Natural killer cell (primary cell): ENCODE measurements around the gene KIR3DL2. TPM values are rescaled to one million over a fixed set of nuclear protein-coding genes. Genes with fewer than 3 reads are reported as not detected.
"Not testable (repeated sequence)": the region's sequence is repeated elsewhere in the genome, so short reads cannot be mapped to it uniquely, and the experiment has no call there.

Experiments
- ATAC-seq, 3 donors: fragments of 150-1000 bp in 2 of 3; fragments of 200-7000 bp in 1 of 3; cut with Tn5 transposase; 1 replicate in 1 of 3; 2 replicates in 2 of 3; pipeline ENCODE4 v1.10.0; 2021; ENCODE audit warnings: mild to moderate bottlenecking in 2 of 3, moderate library complexity in 2 of 3
- DNase-seq, 2 donors: peaks; one replicate each; pipeline versions ENCODE4 v3.0.0 to v3.0.0-alpha.2; 2013 to 2021; ENCODE audit warnings: mixed read lengths in 1 of 2
- H3K27ac ChIP-seq: one replicate; pipeline ENCODE4 v1.5.1; 2013; ENCODE audit warnings: mild to moderate bottlenecking, low read length
- H3K27me3 ChIP-seq: one replicate; pipeline ENCODE4 v1.6.1; 2013; ENCODE audit warnings: low read length; ENCODE audit not compliant: control insufficient read depth, insufficient read depth
- H3K36me3 ChIP-seq: one replicate; pipeline ENCODE4 v1.6.1; 2013; ENCODE audit warnings: low read length; ENCODE audit not compliant: control insufficient read depth, insufficient read depth
- H3K4me1 ChIP-seq: one replicate; pipeline ENCODE4 v1.6.1; 2013; ENCODE audit warnings: low read length; ENCODE audit not compliant: control insufficient read depth, insufficient read depth
- H3K4me3 ChIP-seq: one replicate; pipeline ENCODE4 v1.5.1; 2013; ENCODE audit warnings: low read length
- H3K9me3 ChIP-seq: one replicate; pipeline ENCODE4 v1.6.1; 2013; ENCODE audit warnings: low read length; ENCODE audit not compliant: control insufficient read depth, insufficient read depth
- H3K27ac Mint-ChIP-seq, 2 donors: one replicate each; pipeline ENCODE4 v1.8.0; 2022; ENCODE audit warnings: mild to moderate bottlenecking in 2 of 2, mixed read lengths in 2 of 2, moderate library complexity in 1 of 2
- H3K27me3 Mint-ChIP-seq, 2 donors: one replicate each; pipeline ENCODE4 v1.8.0; 2022; ENCODE audit warnings: low read depth in 2 of 2, mixed read lengths in 2 of 2
- H3K36me3 Mint-ChIP-seq: one replicate; pipeline ENCODE4 v1.8.0; 2022; ENCODE audit warnings: mixed read lengths
- H3K4me1 Mint-ChIP-seq, 2 donors: one replicate each; pipeline ENCODE4 v1.8.0; 2022; ENCODE audit warnings: mixed read lengths in 2 of 2
- H3K4me3 Mint-ChIP-seq: one replicate; pipeline ENCODE4 v1.8.0; 2022; ENCODE audit warnings: mild to moderate bottlenecking, moderate library complexity, mixed read lengths
- H3K9me3 Mint-ChIP-seq, 2 donors: one replicate each; pipeline ENCODE4 v1.8.0; 2022; ENCODE audit warnings: mixed read lengths in 2 of 2
- CTCF ChIP-seq: fragments of 200-600 bp; IDR thresholded peaks from one replicate; pipeline ENCODE4 v1.8.0; 2022; ENCODE audit warnings: antibody characterized with exemption
- WGBS: methylation state at CpG from one replicate; pipeline ENCODE4 v1.1.7; 2013; ENCODE audit warnings: missing lambda C conversion rate; ENCODE audit not compliant: insufficient coverage; 5-methylcytosine and 5-hydroxymethylcytosine counted together
- intact Hi-C: fragments of 100-400 bp; cut with micrococcal nuclease; formaldehyde crosslinking; loops from one replicate; pipeline ENCODE4 v1.14.2; 2022
- total RNA-seq, 4 donors: library from RNA; stranded (reverse); fragments of 120-200 nt in 1 of 4; gene quantifications; one replicate each; pipeline versions ENCODE4 v1.2.3 to v1.2.4, GENCODE V29; 2013 to 2022

The KIR3DL2 gene
- total RNA-seq, 3 donors from 2014 or later (not counting 1 experiment from before 2014, with no cell fraction given), result 24.0 to 89.0 (median 65.1) TPM

GRCh38 chr19:54906819-54907218 is 56.6 kb downstream of the KIR3DL2 start:
- no peaks in the 10 kb centered on the region for H3K27me3 Mint-ChIP-seq
- H3K4me1 Mint-ChIP-seq, result peaks cover 44 to 54% of the 10 kb centered on the region in 2 donors
- H3K36me3 Mint-ChIP-seq, result peaks cover 9% of the 10 kb centered on the region
- H3K4me3 Mint-ChIP-seq, result peak overlapping the region; percentile 92
- 32% methylated on average over 7 of the region's 7 CpGs for whole genome bisulfite sequencing
- no peaks in the 10 kb centered on the region for H3K9me3 Mint-ChIP-seq
- peak overlapping the region; percentile 94 to 98 for H3K27ac Mint-ChIP-seq
- Histone ChIP-seq H3K36me3 (peaks cover 23% of the 10 kb centered on the region), H3K9me3 (no peaks in the 10 kb centered on the region), H3K27ac (peak overlapping the region; percentile 94), H3K4me1 (peaks cover 51% of the 10 kb centered on the region), H3K4me3 (peak overlapping the region; percentile 80), H3K27me3 (no peaks in the 10 kb centered on the region)
- ATAC-seq (peak in 2 of 3 donors; percentile 8 to 9), DNase-seq (no peak)
- intact Hi-C loops, result loop anchor here (1.0 to 10.0 kb wide), 4 partner anchors 9 to 372 kb away; partner anchors contain the start of gene KIR2DL4
- no peak for TF ChIP-seq CTCF

- H3K36me3 ChIP-seq, result peaks cover 30% of the 10 kb centered on the region
- H3K27me3 ChIP-seq, H3K9me3 Mint-ChIP-seq, DNase-seq, H3K4me3 ChIP-seq, H3K9me3 ChIP-seq, H3K27me3 Mint-ChIP-seq, ATAC-seq, H3K36me3 Mint-ChIP-seq, H3K27ac ChIP-seq: not testable (repeated sequence)
- Mint-ChIP-seq H3K4me3 (peak overlapping the region; percentile 62), H3K27ac (peak overlapping the region; percentile 18 to 94), H3K4me1 (peaks cover 38 to 48% of the 10 kb centered on the region in 2 donors)
- H3K4me1 ChIP-seq, result peaks cover 41% of the 10 kb centered on the region
- intact Hi-C loops, result loop anchor here (5.0 to 10.0 kb wide), 3 partner anchors 106 to 373 kb away; partner anchors contain the start of gene KIR2DL4
- WGBS, result no CpG with 5 or more reads among the region's 5 CpGs
These were observed 57.7 kb downstream of the KIR3DL2 start for GRCh38 chr19:54907899-54908298.

Other genes with a start within 250 kb of the KIR3DL2 start
- 10 to 100 TPM; 18.4 to 44.4 (median 38.5) TPM for gene LILRB1, start 220.0 kb upstream of the KIR3DL2 start, total RNA-seq
- 1 to 10 TPM; 1.5 to 3.6 (median 2.5) TPM for gene LILRB4, start 187.5 kb upstream of the KIR3DL2 start, total RNA-seq
- not detected for gene KIR3DL3, start 126.0 kb upstream of the KIR3DL2 start, total RNA-seq
- gene KIR2DL3, start 111.9 kb upstream of the KIR3DL2 start, total RNA-seq, result 10 to 100 TPM; 40.7 to 57.3 (median 54.1) TPM
- gene KIR2DL1, start 80.7 kb upstream of the KIR3DL2 start, total RNA-seq, result 10 to 100 TPM; 39.5 to 88.2 (median 70.8) TPM
- 10 to 100 TPM in 1 of 3 donors, 1 to 10 TPM in 2; 7.1 to 14.5 (median 7.3) TPM for gene KIR2DL4, start 46.8 kb upstream of the KIR3DL2 start, total RNA-seq
- 10 to 100 TPM; 34.7 to 97.1 (median 41.2) TPM for gene KIR3DL1, start 34.0 kb upstream of the KIR3DL2 start, total RNA-seq
- gene KIR2DS4, start 17.8 kb upstream of the KIR3DL2 start, total RNA-seq, result 100 to 1,000 TPM in 1 of 3 donors, 10 to 100 TPM in 2; 54.5 to 171 (median 56.4) TPM
- 10 to 100 TPM in 1 of 3 donors, 1 to 10 TPM in 1, under 1 TPM in 1; 0.26 to 23.7 (median 6.7) TPM for gene FCAR, start 23.8 kb downstream of the KIR3DL2 start, total RNA-seq
- 100 to 1,000 TPM; 213 to 342 (median 244) TPM for gene NCR1, start 55.7 kb downstream of the KIR3DL2 start, total RNA-seq
- gene NLRP7, start 97.1 kb downstream of the KIR3DL2 start, total RNA-seq, result not detected
- 10 to 100 TPM; 30.2 to 71.2 (median 42.6) TPM for gene NLRP2, start 115.9 kb downstream of the KIR3DL2 start, total RNA-seq
- 1 to 10 TPM in 2 of 3 donors, under 1 TPM in 1; 0.95 to 3.3 (median 2.3) TPM for gene GP6, start 187.8 kb downstream of the KIR3DL2 start, total RNA-seq
- gene RDH13, start 212.7 kb downstream of the KIR3DL2 start, total RNA-seq, result 10 to 100 TPM; 18.2 to 25.3 (median 19.3) TPM
- gene EPS8L1, start 225.4 kb downstream of the KIR3DL2 start, total RNA-seq, result 10 to 100 TPM in 1 of 3 donors, 1 to 10 TPM in 2; 8.8 to 15.7 (median 10.0) TPM